HUES6 (cell line): ENCODE data around the gene SMYD4.
"Not testable (repeated sequence)": the region's sequence is repeated elsewhere in the genome, so short reads cannot be mapped to it uniquely, and the experiment has no call there.

Source experiments
- H3K27ac ChIP-seq: 2 replicates; pipeline ENCODE4 v1.7.0; 2013; ENCODE audit warnings: low read depth, mild to moderate bottlenecking, low read length, inconsistent platforms
- H3K27me3 ChIP-seq: 2 replicates; pipeline ENCODE4 v1.6.1; 2013; ENCODE audit warnings: low read length; ENCODE audit not compliant: control insufficient read depth, insufficient read depth
- H3K36me3 ChIP-seq: 2 replicates; pipeline ENCODE4 v1.6.1; 2013; ENCODE audit warnings: low read length; ENCODE audit not compliant: control insufficient read depth, insufficient read depth
- H3K4me1 ChIP-seq: 2 replicates; pipeline ENCODE4 v1.6.1; 2013; ENCODE audit warnings: low read length; ENCODE audit not compliant: control insufficient read depth, insufficient read depth
- H3K4me3 ChIP-seq: 2 replicates; pipeline ENCODE4 v1.5.1; 2013; ENCODE audit warnings: low read depth, low read length
- H3K9ac ChIP-seq: one replicate; pipeline ENCODE4 v1.6.1; 2013; ENCODE audit warnings: mild to moderate bottlenecking, low read length
- H3K9me3 ChIP-seq: 2 replicates; pipeline ENCODE4 v1.6.1; 2013; ENCODE audit warnings: low read depth, low read length; ENCODE audit not compliant: control insufficient read depth, insufficient read depth

Gene SMYD4

GRCh38 chr17:1861391-1862010 lies 31.8 kb upstream of the SMYD4 start:
- Histone ChIP-seq H3K36me3 (peaks cover 18% of the 10 kb centered on the region), H3K4me1 (no peaks in the 10 kb centered on the region), H3K9me3 (no peaks in the 10 kb centered on the region), H3K27ac (no peak overlapping the region), H3K9ac (no peak overlapping the region), H3K4me3 (no peak overlapping the region), H3K27me3 (no peaks in the 10 kb centered on the region)

GRCh38 chr17:1860978-1861377 lies 31.3 kb upstream of the SMYD4 start:
- Histone ChIP-seq H3K27ac (no peak overlapping the region), H3K27me3 (no peaks in the 10 kb centered on the region), H3K4me3 (no peak overlapping the region), H3K9ac (no peak overlapping the region), H3K4me1 (no peaks in the 10 kb centered on the region), H3K9me3 (no peaks in the 10 kb centered on the region), H3K36me3 (peaks cover 19% of the 10 kb centered on the region)

- not testable (repeated sequence) for H3K27ac ChIP-seq, H3K9me3 ChIP-seq, H3K9ac ChIP-seq, H3K4me1 ChIP-seq, H3K27me3 ChIP-seq, H3K4me3 ChIP-seq
- peaks cover 57% of the 10 kb centered on the region for H3K36me3 ChIP-seq
Observed at GRCh38 chr17:1856462-1856861, 26.8 kb upstream of the SMYD4 start.

GRCh38 chr17:1853698-1854097 lies 24.0 kb upstream of the SMYD4 start:
- Histone ChIP-seq H3K36me3 (peaks cover 55% of the 10 kb centered on the region), H3K4me1 (no peaks in the 10 kb centered on the region), H3K9ac (no peak overlapping the region), H3K27me3 (no peaks in the 10 kb centered on the region), H3K27ac (no peak overlapping the region), H3K9me3 (no peaks in the 10 kb centered on the region), H3K4me3 (no peak overlapping the region)

- Histone ChIP-seq H3K36me3 (peaks cover 63% of the 10 kb centered on the region), H3K27ac (no peak overlapping the region), H3K27me3 (no peaks in the 10 kb centered on the region), H3K9ac (no peak overlapping the region), H3K9me3 (no peaks in the 10 kb centered on the region), H3K4me1 (no peaks in the 10 kb centered on the region), H3K4me3 (no peak overlapping the region)
Observed at GRCh38 chr17:1852327-1852726, 22.6 kb upstream of the SMYD4 start.

GRCh38 chr17:1847191-1847590 lies 17.5 kb upstream of the SMYD4 start:
- H3K36me3 ChIP-seq = peaks cover 72% of the 10 kb centered on the region

GRCh38 chr17:1843947-1844346 lies 14.2 kb upstream of the SMYD4 start:
- no peaks in the 10 kb centered on the region for H3K27me3 ChIP-seq
- H3K9ac ChIP-seq = no peak overlapping the region
- H3K4me3 ChIP-seq = no peak overlapping the region
- H3K9me3 ChIP-seq = no peaks in the 10 kb centered on the region
- peaks cover 55% of the 10 kb centered on the region for H3K36me3 ChIP-seq
- no peak overlapping the region for H3K27ac ChIP-seq
- no peaks in the 10 kb centered on the region for H3K4me1 ChIP-seq

More at GRCh38 chr17:1847191-1847590, 17.5 kb upstream of the SMYD4 start:
- Histone ChIP-seq H3K9ac (no peak overlapping the region), H3K9me3 (no peaks in the 10 kb centered on the region), H3K4me3 (no peak overlapping the region), H3K27ac (no peak overlapping the region), H3K4me1 (no peaks in the 10 kb centered on the region), H3K27me3 (no peaks in the 10 kb centered on the region)

GRCh38 chr17:1839516-1839915 lies 9.8 kb upstream of the SMYD4 start:
- Histone ChIP-seq H3K27me3 (no peaks in the 10 kb centered on the region), H3K9ac (no peak overlapping the region), H3K4me1 (no peaks in the 10 kb centered on the region), H3K36me3 (peaks cover 27% of the 10 kb centered on the region), H3K27ac (no peak overlapping the region), H3K9me3 (no peaks in the 10 kb centered on the region), H3K4me3 (no peak overlapping the region)

- Histone ChIP-seq H3K36me3 (peaks cover 14% of the 10 kb centered on the region), H3K4me3 (no peak overlapping the region), H3K9ac (no peak overlapping the region), H3K4me1 (no peaks in the 10 kb centered on the region), H3K27ac (no peak overlapping the region), H3K27me3 (no peaks in the 10 kb centered on the region), H3K9me3 (no peaks in the 10 kb centered on the region)
Observed at GRCh38 chr17:1834380-1835149, 4.9 kb upstream of the SMYD4 start.

GRCh38 chr17:1830288-1830687 lies 586 bp upstream of the SMYD4 start:
- Histone ChIP-seq H3K4me3 (peak overlapping the region; percentile 86), H3K4me1 (peaks cover 3% of the 10 kb centered on the region; the same call in 1 of the 2 replicates), H3K27ac (peak overlapping the region; percentile 37; the same call in 1 of the 2 replicates), H3K9me3 (no peaks in the 10 kb centered on the region), H3K36me3 (peaks cover 33% of the 10 kb centered on the region), H3K27me3 (no peaks in the 10 kb centered on the region), H3K9ac (peak overlapping the region; percentile 81)

GRCh38 chr17:1829216-1829591 lies 498 bp downstream of the SMYD4 start:
- H3K9ac ChIP-seq = peak overlapping the region; percentile 81
- H3K9me3 ChIP-seq = no peaks in the 10 kb centered on the region
- H3K27me3 ChIP-seq = no peaks in the 10 kb centered on the region
- peaks cover 3% of the 10 kb centered on the region; the same call in 1 of the 2 replicates for H3K4me1 ChIP-seq
- H3K27ac ChIP-seq = no peak overlapping the region
- H3K4me3 ChIP-seq = peak overlapping the region; percentile 86
- H3K36me3 ChIP-seq = peaks cover 35% of the 10 kb centered on the region
